Neuronal stem cell (in vitro differentiated cells): Measurements from ENCODE around the gene SCNN1G.

Experiments used
- DNase-seq: peaks from one replicate; pipeline ENCODE4 v3.0.0-alpha.2; 2013; ENCODE audit warnings: low spot score
- H2AFZ ChIP-seq: one replicate; pipeline ENCODE4 v1.6.1; 2013; ENCODE audit warnings: mild to moderate bottlenecking, low read length, inconsistent platforms
- H2AK5ac ChIP-seq: 2 replicates; pipeline ENCODE4 v1.6.1; 2013; ENCODE audit warnings: low read depth, mild to moderate bottlenecking, inconsistent platforms, low read length, moderate library complexity, mixed read lengths
- H2BK120ac ChIP-seq: 2 replicates; pipeline ENCODE4 v1.6.1; 2013; ENCODE audit warnings: low read depth, mild to moderate bottlenecking, inconsistent platforms, low read length, moderate library complexity, mixed read lengths
- H2BK12ac ChIP-seq: one replicate; pipeline ENCODE4 v1.6.1; 2013; ENCODE audit warnings: low read length, inconsistent platforms
- H2BK15ac ChIP-seq: 2 replicates; pipeline ENCODE4 v1.6.1; 2013; ENCODE audit warnings: mild to moderate bottlenecking, low read length, inconsistent platforms, mixed read lengths
- H2BK5ac ChIP-seq: one replicate; pipeline ENCODE4 v1.6.1; 2013; ENCODE audit warnings: inconsistent platforms, mild to moderate bottlenecking, low read length, moderate library complexity
- H3K14ac ChIP-seq: one replicate; pipeline ENCODE4 v1.6.1; 2013; ENCODE audit warnings: low read length, inconsistent platforms
- H3K18ac ChIP-seq: 2 replicates; pipeline ENCODE4 v1.6.1; 2013; ENCODE audit warnings: low read length, inconsistent platforms
- H3K23ac ChIP-seq: 2 replicates; pipeline ENCODE4 v1.6.1; 2013; ENCODE audit warnings: low read depth, mild to moderate bottlenecking, mixed read lengths, low read length, inconsistent platforms; ENCODE audit not compliant: poor library complexity
- H3K27ac ChIP-seq: replicated peaks from 3 replicates; pipeline ENCODE4 v1.5.1; 2013; ENCODE audit warnings: low read length, inconsistent platforms
- H3K27me3 ChIP-seq, 3 experiments: 2 replicates each; pipeline ENCODE4 v1.6.1; 2013; ENCODE audit warnings: low read length in 3 of 3, mild to moderate bottlenecking in 2 of 3, inconsistent platforms in 1 of 3, low read depth in 1 of 3, mixed read lengths in 1 of 3, moderate library complexity in 1 of 3; ENCODE audit not compliant: control insufficient read depth in 3 of 3, insufficient read depth in 3 of 3
- H3K36me3 ChIP-seq, 2 donors: replicated peaks in 1 of 2; 2 replicates each; pipeline ENCODE4 v1.6.1; 2013; ENCODE audit warnings: low read length in 2 of 2; ENCODE audit not compliant: control insufficient read depth in 2 of 2, insufficient read depth in 2 of 2
- H3K4ac ChIP-seq: 2 replicates; pipeline ENCODE4 v1.6.1; 2013; ENCODE audit warnings: inconsistent platforms, mild to moderate bottlenecking, low read length, moderate library complexity
- H3K4me1 ChIP-seq, 2 donors: 1 replicate in 1 of 2; 2 replicates in 1 of 2; pipeline ENCODE4 v1.6.1; 2013; ENCODE audit warnings: low read length in 2 of 2, low read depth in 1 of 2; ENCODE audit not compliant: control insufficient read depth in 2 of 2, insufficient read depth in 1 of 2
- H3K4me2 ChIP-seq: one replicate; pipeline ENCODE4 v1.6.1; 2013; ENCODE audit warnings: mild to moderate bottlenecking, low read length, inconsistent platforms; ENCODE audit not compliant: insufficient read depth, poor library complexity, severe bottlenecking
- H3K4me3 ChIP-seq, 2 donors: 2 replicates each; pipeline ENCODE4 v1.5.1; 2013; ENCODE audit warnings: low read length in 2 of 2, mild to moderate bottlenecking in 2 of 2, inconsistent platforms in 1 of 2, moderate library complexity in 1 of 2
- H3K79me1 ChIP-seq: one replicate; pipeline ENCODE4 v1.6.1; 2013; ENCODE audit warnings: low read depth, mild to moderate bottlenecking, inconsistent platforms, low read length, moderate library complexity
- H3K9ac ChIP-seq: one replicate; pipeline ENCODE4 v1.6.1; 2013; ENCODE audit warnings: mild to moderate bottlenecking, low read depth, low read length, inconsistent platforms; ENCODE audit not compliant: poor library complexity
- H3K9me3 ChIP-seq, 2 donors: replicated peaks in 1 of 2; 2 replicates each; pipeline versions ENCODE3 to v1.6.1; 2013; ENCODE audit warnings: low read length in 2 of 2, mild to moderate bottlenecking in 2 of 2, inconsistent platforms in 1 of 2, low read depth in 1 of 2, mixed read lengths in 1 of 2, moderate library complexity in 1 of 2; ENCODE audit not compliant: control insufficient read depth in 2 of 2, insufficient read depth in 1 of 2
- H4K8ac ChIP-seq: one replicate; pipeline ENCODE4 v1.6.1; 2013; ENCODE audit warnings: low read depth, mild to moderate bottlenecking, inconsistent platforms, low read length, moderate library complexity
- H4K91ac ChIP-seq: one replicate; pipeline ENCODE4 v1.6.1; 2013; ENCODE audit warnings: low read length, low read depth, mild to moderate bottlenecking, inconsistent platforms; ENCODE audit not compliant: poor library complexity
- WGBS, 2 donors: extraction: QIAGEN DNeasy Blood & Tissue Kit; methylation state at CpG; one replicate each; pipeline ENCODE4 v1.1.7; 2013; ENCODE audit warnings: missing lambda C conversion rate in 2 of 2, mixed read lengths in 1 of 2; ENCODE audit not compliant: insufficient read length in 2 of 2, insufficient replicate concordance in 1 of 2; ENCODE audit errors: extremely low coverage in 2 of 2; 5-methylcytosine and 5-hydroxymethylcytosine counted together

Gene SCNN1G

DNA sequence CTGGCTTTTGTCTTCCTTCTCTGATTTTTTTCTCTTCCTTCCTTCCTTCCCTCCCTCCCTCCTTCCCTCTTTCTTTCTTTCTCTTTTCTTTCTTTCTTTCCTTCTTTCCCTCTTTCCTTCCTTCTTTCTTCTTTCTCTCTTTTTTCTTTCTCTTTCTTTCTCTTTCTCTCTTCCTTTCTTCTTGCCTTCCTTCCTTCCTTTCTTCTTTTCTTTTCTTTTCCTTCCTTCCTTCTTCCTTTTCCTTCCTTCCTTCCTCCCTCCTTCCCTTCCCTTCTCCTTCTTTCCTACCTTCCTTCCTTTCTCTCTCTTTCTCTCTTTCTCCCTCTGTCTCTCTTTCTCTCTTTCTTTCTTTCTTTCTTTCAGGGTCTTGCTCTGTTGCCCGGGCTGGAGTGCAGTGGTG, 54.4 kb downstream of the SCNN1G start:
- Histone ChIP-seq H2BK5ac (no peak overlapping the region), H3K27ac (no peak overlapping the region), H3K14ac (no peak overlapping the region), H3K23ac (no peak overlapping the region), H2BK12ac (no peak overlapping the region), H3K18ac (no peak overlapping the region), H3K36me3 (no peaks in the 10 kb centered on the region), H3K4me2 (no peak overlapping the region), H3K4me3 (no peak overlapping the region), H4K8ac (no peak overlapping the region), H4K91ac (no peak overlapping the region), H3K4me1 (peaks cover 0 to 2% of the 10 kb centered on the region in 2 donors), H3K9me3 (no peaks in the 10 kb centered on the region), H2BK120ac (no peak overlapping the region), H2BK15ac (no peak overlapping the region), H3K4ac (no peak overlapping the region), H3K9ac (no peak overlapping the region), H3K27me3 (no peaks in the 10 kb centered on the region), H2AK5ac (no peak overlapping the region), H2AFZ (no peak overlapping the region), H3K79me1 (no peaks in the 10 kb centered on the region)
- WGBS, 2 donors: no CpG with 5 or more reads among the region's 1 CpG
- no peak for DNase-seq

DNA sequence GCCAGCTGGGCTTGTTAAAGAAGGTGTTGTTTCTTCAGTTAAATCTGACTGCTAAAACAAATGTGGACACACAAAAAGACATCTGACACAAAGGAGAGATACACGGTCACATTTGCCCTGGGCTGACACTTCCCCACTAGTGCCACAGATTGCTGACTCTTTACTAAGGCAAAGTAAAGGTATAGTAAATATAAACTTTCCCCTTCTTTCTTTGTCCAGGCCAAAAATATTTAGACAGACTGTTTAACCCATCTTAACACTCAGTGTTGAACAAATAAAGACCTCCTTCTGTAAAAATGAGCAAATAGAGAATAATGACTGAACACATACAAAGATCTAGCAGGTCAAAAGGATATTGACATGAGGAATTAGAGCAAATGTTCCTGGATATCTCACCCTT, 58.4 kb downstream of the SCNN1G start:
- H3K4me1 ChIP-seq: peaks cover 0 to 2% of the 10 kb centered on the region in 2 donors
- H3K18ac ChIP-seq: no peak overlapping the region
- H3K4me3 ChIP-seq: no peak overlapping the region
- no peak overlapping the region for H2BK120ac ChIP-seq
- no peak overlapping the region for H3K23ac ChIP-seq
- no peak for DNase-seq
- H3K4ac ChIP-seq: no peak overlapping the region
- no peaks in the 10 kb centered on the region for H3K36me3 ChIP-seq
- no peak overlapping the region for H2AK5ac ChIP-seq
- H3K9ac ChIP-seq: no peak overlapping the region
- no peaks in the 10 kb centered on the region for H3K27me3 ChIP-seq
- no peaks in the 10 kb centered on the region for H3K79me1 ChIP-seq
- no peak overlapping the region for H4K8ac ChIP-seq
- H2AFZ ChIP-seq: no peak overlapping the region
- no CpG with 5 or more reads among the region's 1 CpG for WGBS, 2 donors
- no peak overlapping the region for H4K91ac ChIP-seq
- no peak overlapping the region for H2BK12ac ChIP-seq
- no peak overlapping the region for H2BK5ac ChIP-seq
- no peak overlapping the region for H3K4me2 ChIP-seq
- H2BK15ac ChIP-seq: no peak overlapping the region
- H3K9me3 ChIP-seq: no peaks in the 10 kb centered on the region
- no peak overlapping the region for H3K27ac ChIP-seq
- H3K14ac ChIP-seq: no peak overlapping the region

DNA sequence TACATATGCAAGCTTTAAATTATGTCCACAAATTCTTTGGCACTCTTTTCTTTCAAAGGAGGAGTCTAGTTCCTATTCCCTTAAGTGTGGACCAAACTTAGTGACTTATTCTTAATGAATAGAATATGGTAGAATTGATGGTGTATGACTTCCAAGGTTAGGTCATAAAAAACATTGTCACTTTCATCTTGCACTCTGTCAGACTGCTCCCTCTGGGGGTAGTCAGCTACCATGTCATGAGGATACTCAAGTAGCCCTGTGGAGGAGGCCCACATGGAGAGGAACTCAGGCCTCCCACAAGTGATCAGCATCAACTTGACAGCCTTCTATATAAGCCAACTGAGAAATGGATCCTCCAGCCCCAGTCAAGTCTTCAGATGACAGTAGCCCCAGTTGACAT, 61.6 kb downstream of the SCNN1G start:
- Histone ChIP-seq H4K91ac (no peak overlapping the region), H2AK5ac (no peak overlapping the region), H3K36me3 (no peaks in the 10 kb centered on the region), H3K27ac (no peak overlapping the region), H3K14ac (no peak overlapping the region), H4K8ac (no peak overlapping the region), H3K18ac (no peak overlapping the region), H3K4me3 (no peak overlapping the region), H3K9me3 (no peaks in the 10 kb centered on the region), H3K23ac (no peak overlapping the region), H3K4me2 (no peak overlapping the region), H3K4ac (no peak overlapping the region), H2BK12ac (no peak overlapping the region), H2BK15ac (no peak overlapping the region), H3K27me3 (no peaks in the 10 kb centered on the region), H3K9ac (no peak overlapping the region), H3K4me1 (peaks cover 0 to 2% of the 10 kb centered on the region in 2 donors), H2BK120ac (no peak overlapping the region), H3K79me1 (no peaks in the 10 kb centered on the region), H2AFZ (no peak overlapping the region), H2BK5ac (no peak overlapping the region)
- no peak for DNase-seq

GRCh38 chr16:23245268-23245667, 62.7 kb downstream of the SCNN1G start:
- Histone ChIP-seq H2AFZ (no peak overlapping the region), H2BK12ac (no peak overlapping the region), H2BK15ac (no peak overlapping the region), H3K14ac (no peak overlapping the region), H3K27me3 (no peaks in the 10 kb centered on the region), H3K36me3 (no peaks in the 10 kb centered on the region), H3K4me3 (no peak overlapping the region), H3K9me3 (no peaks in the 10 kb centered on the region), H3K9ac (no peak overlapping the region), H4K91ac (no peak overlapping the region), H2BK5ac (no peak overlapping the region), H3K27ac (no peak overlapping the region), H3K23ac (peak overlapping the region; percentile 8), H2BK120ac (no peak overlapping the region), H3K4me1 (peaks cover 0 to 2% of the 10 kb centered on the region in 2 donors), H3K4me2 (no peak overlapping the region), H2AK5ac (peak overlapping the region; percentile 12), H3K79me1 (no peaks in the 10 kb centered on the region), H4K8ac (no peak overlapping the region), H3K4ac (no peak overlapping the region), H3K18ac (no peak overlapping the region)
- no CpG with 5 or more reads among the region's 6 CpGs for WGBS, 2 donors
- no peak for DNase-seq
